ENCODE data around the gene ADAM22. TPM values are rescaled to one million over a fixed set of nuclear protein-coding genes. Genes with fewer than 3 reads are reported as not detected.

The ADAM22 gene
- total and polyA plus RNA-seq, 2 of the 4 experiments (the other 2 are of a cell fraction) = 0.03 to 0.18 TPM

GRCh38 chr7:88090240-88090639 is 156.2 kb downstream of the ADAM22 start:
- no peak overlapping the region for H3K4me2 ChIP-seq (ENCODE audit: low read depth, low read length)
- dilution Hi-C loops (cut with HindIII; ENCODE audit: low sequenced_read_pairs, unreplicated experiment) (no loop called here), in situ Hi-C loops (cut with MboI; ENCODE audit: low sequenced_read_pairs) (no loop called here), intact Hi-C loops (cut with micrococcal nuclease) (loop anchor here (10.0 kb wide), 1 partner anchor 65 kb away; no protein-coding TSS in a partner anchor)
- H3K4me3 ChIP-seq (ENCODE audit: insufficient read depth, low read depth, low read length) = no peak overlapping the region
- H2BK20ac ChIP-seq (ENCODE audit: low read depth, low read length) = no peak overlapping the region
- H4K5ac ChIP-seq (ENCODE audit: low read depth, low read length) = no peak overlapping the region
- DNase-seq (no peak), ATAC-seq (ENCODE audit: low read depth) (no peak)
- H3K79me1 ChIP-seq (ENCODE audit: low read depth in 1 of 2, low read length in 2 of 2) = no peaks in the 10 kb centered on the region
- no peak for TF ChIP-seq SMC3 (IDR thresholded peaks at IDR 0.05; ENCODE audit: low read depth, low read length)
- TF ChIP-seq RFX5 (IDR thresholded peaks at IDR 0.05; ENCODE audit: low read depth, low read length) = no peak
- no peak for TF ChIP-seq FOS (IDR thresholded peaks at IDR 0.05; ENCODE audit: low read depth, low read length)
- TF ChIP-seq MAZ (IDR thresholded peaks at IDR 0.05; ENCODE audit: borderline replicate concordance, low read depth, low read length) = no peak
- TF ChIP-seq MAFK (IDR thresholded peaks at IDR 0.05; ENCODE audit: low read depth, low read length) = no peak
- no peak for TF ChIP-seq RAD21 (IDR thresholded peaks at IDR 0.05; ENCODE audit: low read length)
- TF ChIP-seq CTCF (conservative IDR thresholded peaks at IDR 0.05; ENCODE audit: low read depth, low read length) = no peak
- TF ChIP-seq, protein P1, sequence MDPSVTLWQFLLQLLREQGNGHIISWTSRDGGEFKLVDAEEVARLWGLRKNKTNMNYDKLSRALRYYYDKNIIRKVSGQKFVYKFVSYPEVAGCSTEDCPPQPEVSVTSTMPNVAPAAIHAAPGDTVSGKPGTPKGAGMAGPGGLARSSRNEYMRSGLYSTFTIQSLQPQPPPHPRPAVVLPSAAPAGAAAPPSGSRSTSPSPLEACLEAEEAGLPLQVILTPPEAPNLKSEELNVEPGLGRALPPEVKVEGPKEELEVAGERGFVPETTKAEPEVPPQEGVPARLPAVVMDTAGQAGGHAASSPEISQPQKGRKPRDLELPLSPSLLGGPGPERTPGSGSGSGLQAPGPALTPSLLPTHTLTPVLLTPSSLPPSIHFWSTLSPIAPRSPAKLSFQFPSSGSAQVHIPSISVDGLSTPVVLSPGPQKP (IDR thresholded peaks at IDR 0.05; ENCODE audit: borderline replicate concordance, low read depth, low read length) = no peak
- TF ChIP-seq RCOR1 (IDR thresholded peaks at IDR 0.05; ENCODE audit: insufficient replicate concordance, low read length) = no peak
- no peak for TF ChIP-seq CHD1 (IDR thresholded peaks at IDR 0.05; ENCODE audit: low read depth, low read length)
- no peak for TF ChIP-seq NFE2L2 (IDR thresholded peaks at IDR 0.05; ENCODE audit: low read depth, low read length)
- no peak overlapping the region for H2BK120ac ChIP-seq (ENCODE audit: low read depth, low read length)
- H3K9me3 ChIP-seq (ENCODE audit: control insufficient read depth, insufficient read depth, low read length) = no peaks in the 10 kb centered on the region
- POLR2A ChIA-PET (ENCODE audit: unreplicated experiment) = no interaction called here
- no TSS peak for BruUV-seq (replicated peaks)
- no peaks in the 10 kb centered on the region for H3K9me1 ChIP-seq (ENCODE audit: insufficient read depth, low read length)
- H3K36me3 ChIP-seq (ENCODE audit: control insufficient read depth, insufficient read depth, low read length) = no peaks in the 10 kb centered on the region
- H3K14ac ChIP-seq (replicated peaks; ENCODE audit: low read depth, low read length) = no peak overlapping the region
- CTCF ChIA-PET = interaction anchor here (1.1 kb wide), 1 partner anchor 19 kb away, joined by 6 read pairs; no protein-coding TSS in a partner anchor
- no peak overlapping the region for H2AFZ ChIP-seq (replicated peaks; ENCODE audit: low read length, poor library complexity)
- H3K27me3 ChIP-seq (ENCODE audit: control insufficient read depth, insufficient read depth, low read length) = no peaks in the 10 kb centered on the region
- no peak overlapping the region for H3K18ac ChIP-seq (ENCODE audit: low read depth, low read length)
- no peak overlapping the region for H2AK9ac ChIP-seq (replicated peaks; ENCODE audit: low read depth, low read length, poor library complexity)
- no peaks in the 10 kb centered on the region for H4K20me1 ChIP-seq (ENCODE audit: insufficient read depth, low read length)
- H3K4me1 ChIP-seq (ENCODE audit: control insufficient read depth, insufficient read depth, low read length) = no peaks in the 10 kb centered on the region
- no peak overlapping the region for H2BK15ac ChIP-seq (ENCODE audit: low read depth, low read length)
- H3K27ac ChIP-seq (ENCODE audit: insufficient read depth, low read length) = no peak overlapping the region
- H3K9ac ChIP-seq (ENCODE audit: low read depth, low read length) = no peak overlapping the region
- no peak overlapping the region for H2AK5ac ChIP-seq (ENCODE audit: low read depth, low read length)
- no peak overlapping the region for H3K4ac ChIP-seq (ENCODE audit: low read depth, low read length)
- H2BK5ac ChIP-seq (ENCODE audit: low read depth, low read length, poor library complexity, severe bottlenecking) = no peak overlapping the region
- no peak overlapping the region for H4K91ac ChIP-seq (ENCODE audit: insufficient read depth, low read depth, low read length)
- no peak overlapping the region for H4K8ac ChIP-seq (ENCODE audit: low read depth in 2 of 2, low read length in 2 of 2)
- H3K23ac ChIP-seq (ENCODE audit: low read depth, low read length) = no peak overlapping the region
- H3K56ac ChIP-seq (ENCODE audit: extremely low read depth, insufficient read depth, low read length) = no peak overlapping the region
- no CpG with 5 or more reads among the region's 1 CpG for WGBS, 2 experiments (ENCODE audit: extremely low coverage in 2 of 2, insufficient read length in 1 of 2)

Measured in IMR-90 (cell line).